Endodermal cell (in vitro differentiated cells): ENCODE data around the gene NOS3. TPM values are rescaled to one million over a fixed set of nuclear protein-coding genes. Genes with fewer than 3 reads are reported as not detected.

ENCODE experiments used
- DNase-seq: peaks from one replicate; pipeline ENCODE4 v3.0.0-alpha.2; 2017
- H3K27ac ChIP-seq: 2 replicates; pipeline ENCODE4 v1.5.1; 2013; ENCODE audit warnings: mild to moderate bottlenecking, low read depth, low read length, moderate library complexity
- H3K27me3 ChIP-seq: 2 replicates; pipeline ENCODE4 v1.6.1; 2013; ENCODE audit warnings: mild to moderate bottlenecking, low read length, moderate library complexity; ENCODE audit not compliant: insufficient read depth, control insufficient read depth, poor library complexity, severe bottlenecking
- H3K36me3 ChIP-seq: 2 replicates; pipeline ENCODE4 v1.7.0; 2013; ENCODE audit warnings: mild to moderate bottlenecking, low read length, moderate library complexity; ENCODE audit not compliant: control insufficient read depth, insufficient read depth
- H3K4me1 ChIP-seq: one replicate; pipeline ENCODE4 v1.7.0; 2013; ENCODE audit warnings: low read length; ENCODE audit not compliant: control insufficient read depth, insufficient read depth
- H3K4me3 ChIP-seq: 2 replicates; pipeline ENCODE4 v1.5.1; 2013; ENCODE audit warnings: mild to moderate bottlenecking, low read length, moderate library complexity
- H3K9ac ChIP-seq: 2 replicates; pipeline ENCODE4 v1.6.1; 2013; ENCODE audit warnings: mild to moderate bottlenecking, low read length, moderate library complexity; ENCODE audit not compliant: poor library complexity, severe bottlenecking; ENCODE audit errors: extremely low read depth
- H3K9me3 ChIP-seq: 2 replicates; pipeline ENCODE4 v1.6.1; 2013; ENCODE audit warnings: mild to moderate bottlenecking, low read length, moderate library complexity; ENCODE audit not compliant: control insufficient read depth
- H3K27ac Mint-ChIP-seq: 2 replicates; pipeline ENCODE4 v1.8.0; 2020; ENCODE audit warnings: mixed read lengths
- H3K27me3 Mint-ChIP-seq: 2 replicates; pipeline ENCODE4 v1.8.0; 2021; ENCODE audit warnings: mild to moderate bottlenecking, mixed read lengths; ENCODE audit not compliant: insufficient read depth
- H3K36me3 Mint-ChIP-seq: 2 replicates; pipeline ENCODE4 v1.8.0; 2020; ENCODE audit warnings: low read depth, mixed read lengths
- H3K4me1 Mint-ChIP-seq: 2 replicates; pipeline ENCODE4 v1.8.0; 2020; ENCODE audit warnings: mixed read lengths
- H3K4me3 Mint-ChIP-seq: 2 replicates; pipeline ENCODE4 v1.8.0; 2020; ENCODE audit warnings: mild to moderate bottlenecking, moderate library complexity, mixed read lengths
- H3K9me3 Mint-ChIP-seq: 2 replicates; pipeline ENCODE4 v1.8.0; 2020; ENCODE audit warnings: mild to moderate bottlenecking, mixed read lengths
- WGBS, 2 experiments: methylation state at CpG; one replicate each; pipeline versions ENCODE4 v1.1.5 to v1.1.7; 2013; ENCODE audit warnings: missing lambda C conversion rate in 2 of 2, mixed read lengths in 1 of 2; ENCODE audit not compliant: insufficient coverage in 1 of 2, insufficient read length in 1 of 2; 5-methylcytosine and 5-hydroxymethylcytosine counted together
- total RNA-seq, 2 donors: library from RNA; stranded (reverse); fragmentation: NEBNext Ultra II Directional in 1 of 2; extraction: Animal tissue kit (Norgen Biotek cat#: 25700) in 1 of 2; gene quantifications; 2 replicates in 1 of 2; 3 replicates in 1 of 2; pipeline ENCODE4 v1.2.1, GENCODE V29; 2021
- TF ChIP-seq, protein P1 (sequence below): fragments of 200-600 bp; sonication (generic); conservative IDR thresholded peaks from 2 replicates; pipeline ENCODE4 v1.5.0; 2021; ENCODE audit warnings: antibody characterized with exemption, mild to moderate bottlenecking

The NOS3 gene
- total RNA-seq, 2 donors from 2014 or later = 2.3 to 9.1 TPM

DNA sequence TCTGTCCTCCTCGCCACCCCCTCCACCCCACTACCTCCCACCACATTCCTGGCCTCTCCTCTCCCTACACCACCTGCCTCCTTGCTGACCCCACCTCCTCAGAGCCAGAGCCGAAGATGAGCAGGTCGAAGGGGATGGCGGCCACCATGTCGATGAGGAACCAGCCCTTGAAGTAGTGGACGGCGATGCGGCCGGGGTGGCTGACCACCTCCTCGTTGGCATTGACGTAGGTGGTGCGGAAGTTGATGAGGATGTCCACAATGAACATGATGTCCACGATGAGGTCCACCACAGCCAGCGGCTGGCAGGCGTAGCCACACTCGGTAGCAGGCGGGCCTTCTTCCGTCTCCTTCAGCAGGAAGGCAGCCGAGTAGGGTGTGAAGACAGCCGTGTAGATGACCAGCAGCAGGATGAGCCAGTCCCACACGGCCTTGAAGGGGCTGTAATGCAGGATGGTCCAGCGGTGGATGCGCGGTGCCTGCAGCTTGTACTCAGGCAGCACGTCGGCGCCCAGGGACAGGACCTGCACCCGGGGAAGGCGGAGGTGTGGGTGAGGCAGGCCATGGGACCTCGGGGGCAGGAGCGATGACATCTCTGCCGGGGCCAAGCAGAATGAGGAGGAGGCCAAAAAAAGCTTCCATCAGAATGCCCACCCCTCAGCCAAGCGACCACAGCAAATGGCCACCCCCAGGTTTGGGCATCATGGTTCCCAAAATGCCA lies 38.3 kb upstream of the NOS3 start:
- H3K27ac Mint-ChIP-seq = no peak overlapping the region
- Histone ChIP-seq H3K9me3 (no peaks in the 10 kb centered on the region), H3K4me3 (no peak overlapping the region), H3K27me3 (peaks cover 5% of the 10 kb centered on the region), H3K36me3 (no peaks in the 10 kb centered on the region), H3K4me1 (no peaks in the 10 kb centered on the region), H3K9ac (no peak overlapping the region), H3K27ac (no peak overlapping the region)
- no peak for DNase-seq
- no peak overlapping the region for H3K4me3 Mint-ChIP-seq
- TF ChIP-seq, protein P1, sequence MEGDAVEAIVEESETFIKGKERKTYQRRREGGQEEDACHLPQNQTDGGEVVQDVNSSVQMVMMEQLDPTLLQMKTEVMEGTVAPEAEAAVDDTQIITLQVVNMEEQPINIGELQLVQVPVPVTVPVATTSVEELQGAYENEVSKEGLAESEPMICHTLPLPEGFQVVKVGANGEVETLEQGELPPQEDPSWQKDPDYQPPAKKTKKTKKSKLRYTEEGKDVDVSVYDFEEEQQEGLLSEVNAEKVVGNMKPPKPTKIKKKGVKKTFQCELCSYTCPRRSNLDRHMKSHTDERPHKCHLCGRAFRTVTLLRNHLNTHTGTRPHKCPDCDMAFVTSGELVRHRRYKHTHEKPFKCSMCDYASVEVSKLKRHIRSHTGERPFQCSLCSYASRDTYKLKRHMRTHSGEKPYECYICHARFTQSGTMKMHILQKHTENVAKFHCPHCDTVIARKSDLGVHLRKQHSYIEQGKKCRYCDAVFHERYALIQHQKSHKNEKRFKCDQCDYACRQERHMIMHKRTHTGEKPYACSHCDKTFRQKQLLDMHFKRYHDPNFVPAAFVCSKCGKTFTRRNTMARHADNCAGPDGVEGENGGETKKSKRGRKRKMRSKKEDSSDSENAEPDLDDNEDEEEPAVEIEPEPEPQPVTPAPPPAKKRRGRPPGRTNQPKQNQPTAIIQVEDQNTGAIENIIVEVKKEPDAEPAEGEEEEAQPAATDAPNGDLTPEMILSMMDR = no peak
- H3K4me1 Mint-ChIP-seq = peaks cover 15% of the 10 kb centered on the region
- 91 to 94% methylated on average over 22 to 33 of the region's 33 CpGs for WGBS, 2 experiments
- H3K27me3 Mint-ChIP-seq = peaks cover 20% of the 10 kb centered on the region
- H3K36me3 Mint-ChIP-seq = no peaks in the 10 kb centered on the region
- H3K9me3 Mint-ChIP-seq = no peaks in the 10 kb centered on the region

DNA sequence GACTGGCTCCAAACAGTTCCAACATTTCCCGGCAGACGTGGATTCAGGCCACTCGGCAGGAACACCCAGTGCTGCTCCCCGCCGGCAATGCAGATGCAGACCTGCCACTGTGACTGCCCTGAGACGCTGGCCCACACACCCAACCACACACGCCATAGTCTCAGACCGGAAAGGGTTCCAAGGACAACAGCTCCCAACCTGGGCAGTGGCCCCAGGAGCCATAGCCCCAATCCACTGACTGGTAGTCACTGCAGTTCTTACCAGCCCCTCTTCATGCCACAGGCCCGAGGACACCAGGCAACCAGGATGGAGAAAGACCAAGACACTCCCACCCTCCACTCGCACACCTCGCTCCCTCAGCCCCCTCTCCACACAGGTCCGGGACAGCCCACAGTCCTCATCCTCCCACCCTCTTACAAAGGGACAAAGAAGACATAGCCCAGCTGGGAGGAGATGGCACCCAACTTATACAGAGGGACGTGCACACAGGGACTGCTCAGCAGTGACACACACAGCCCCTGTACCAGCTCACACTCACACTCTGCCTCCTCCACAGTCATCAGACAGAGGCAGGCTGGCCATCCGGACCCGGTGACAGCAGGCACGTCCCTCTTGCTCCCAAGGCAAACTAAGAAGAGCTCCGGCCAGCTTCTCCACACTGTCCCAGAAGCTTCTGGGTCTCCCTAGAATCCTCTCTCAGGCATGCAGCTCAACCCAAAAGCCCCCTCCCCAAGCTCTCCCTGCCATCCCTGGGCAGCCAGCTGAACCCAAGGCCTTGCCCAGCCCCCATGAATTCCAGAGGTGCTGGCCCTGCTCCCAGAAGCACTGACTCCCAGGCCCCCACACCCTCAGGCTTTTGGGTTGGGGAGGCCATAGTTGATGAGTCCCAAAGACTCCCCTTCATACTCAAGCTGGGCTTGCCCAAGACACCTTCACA lies 37.5 kb upstream of the NOS3 start:
- Histone ChIP-seq H3K27me3 (no peaks in the 10 kb centered on the region), H3K9ac (no peak overlapping the region), H3K36me3 (no peaks in the 10 kb centered on the region), H3K4me3 (no peak overlapping the region), H3K4me1 (no peaks in the 10 kb centered on the region), H3K27ac (no peak overlapping the region), H3K9me3 (no peaks in the 10 kb centered on the region)
- WGBS, 2 experiments = 93 to 96% methylated on average over 9 to 17 of the region's 17 CpGs
- no peaks in the 10 kb centered on the region for H3K9me3 Mint-ChIP-seq
- TF ChIP-seq, protein P1 = no peak
- no peak overlapping the region for H3K4me3 Mint-ChIP-seq
- peaks cover 15% of the 10 kb centered on the region for H3K4me1 Mint-ChIP-seq
- H3K36me3 Mint-ChIP-seq = no peaks in the 10 kb centered on the region
- peaks cover 25% of the 10 kb centered on the region for H3K27me3 Mint-ChIP-seq
- no peak overlapping the region for H3K27ac Mint-ChIP-seq
- DNase-seq = no peak

DNA sequence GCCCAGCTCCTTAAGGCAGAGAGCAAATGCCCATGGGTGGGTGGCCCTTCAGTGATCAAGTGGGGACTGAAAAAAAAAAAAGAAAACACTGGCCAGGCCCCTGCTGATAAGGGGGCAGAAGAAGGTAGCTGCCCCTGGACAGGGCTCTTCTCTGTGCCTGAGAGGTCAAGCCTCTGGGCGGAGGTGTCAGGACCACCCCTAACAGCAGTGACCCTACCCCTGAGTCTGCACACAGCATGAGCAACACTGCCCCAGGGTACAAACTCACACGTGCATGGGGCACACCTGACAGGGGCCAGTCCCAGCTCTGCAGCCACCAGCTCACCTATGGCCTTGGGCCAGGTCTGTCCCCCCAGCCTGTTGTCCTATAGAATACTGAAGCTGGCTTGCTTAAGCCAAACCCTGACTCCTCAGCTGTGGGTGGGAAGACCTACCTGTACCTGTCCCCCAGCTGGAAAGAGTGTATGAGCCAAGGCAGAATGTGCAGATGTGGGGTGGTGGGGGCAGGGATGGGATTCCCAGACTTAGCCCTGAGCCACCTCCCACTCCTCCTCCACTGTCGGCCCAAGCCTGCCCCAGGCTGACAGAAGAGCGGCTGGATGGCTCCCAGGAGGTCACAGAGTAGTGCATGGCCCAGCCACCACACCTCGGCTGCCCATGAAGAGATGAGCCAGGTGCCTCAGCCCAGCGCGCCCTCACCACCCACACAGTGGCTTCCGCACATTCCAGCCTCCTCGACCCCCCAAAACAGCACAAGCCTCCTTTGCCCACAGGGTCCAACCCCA lies 36.4 kb upstream of the NOS3 start:
- 90 to 91% methylated on average over 4 to 9 of the region's 9 CpGs for WGBS, 2 experiments
- no peak for DNase-seq
- Mint-ChIP-seq H3K4me3 (no peak overlapping the region), H3K36me3 (no peaks in the 10 kb centered on the region), H3K27me3 (peaks cover 33% of the 10 kb centered on the region), H3K4me1 (peaks cover 12% of the 10 kb centered on the region), H3K27ac (no peak overlapping the region), H3K9me3 (no peaks in the 10 kb centered on the region)
- H3K4me3 ChIP-seq = no peak overlapping the region
- no peak overlapping the region for H3K9ac ChIP-seq
- no peaks in the 10 kb centered on the region for H3K36me3 ChIP-seq
- H3K27ac ChIP-seq = no peak overlapping the region
- no peaks in the 10 kb centered on the region for H3K9me3 ChIP-seq
- no peaks in the 10 kb centered on the region for H3K4me1 ChIP-seq
- TF ChIP-seq, protein P1 = no peak
- no peaks in the 10 kb centered on the region for H3K27me3 ChIP-seq
